HG03064 (cell line): Measurements from ENCODE around the gene ZNF629.

Experiments
- ATAC-seq: cut with Tn5 transposase; IDR thresholded peaks from one replicate; pipeline ENCODE4 v1.9.1; 2021; ENCODE audit warnings: low read depth; ENCODE audit not compliant: unreplicated experiment

Gene ZNF629

DNA sequence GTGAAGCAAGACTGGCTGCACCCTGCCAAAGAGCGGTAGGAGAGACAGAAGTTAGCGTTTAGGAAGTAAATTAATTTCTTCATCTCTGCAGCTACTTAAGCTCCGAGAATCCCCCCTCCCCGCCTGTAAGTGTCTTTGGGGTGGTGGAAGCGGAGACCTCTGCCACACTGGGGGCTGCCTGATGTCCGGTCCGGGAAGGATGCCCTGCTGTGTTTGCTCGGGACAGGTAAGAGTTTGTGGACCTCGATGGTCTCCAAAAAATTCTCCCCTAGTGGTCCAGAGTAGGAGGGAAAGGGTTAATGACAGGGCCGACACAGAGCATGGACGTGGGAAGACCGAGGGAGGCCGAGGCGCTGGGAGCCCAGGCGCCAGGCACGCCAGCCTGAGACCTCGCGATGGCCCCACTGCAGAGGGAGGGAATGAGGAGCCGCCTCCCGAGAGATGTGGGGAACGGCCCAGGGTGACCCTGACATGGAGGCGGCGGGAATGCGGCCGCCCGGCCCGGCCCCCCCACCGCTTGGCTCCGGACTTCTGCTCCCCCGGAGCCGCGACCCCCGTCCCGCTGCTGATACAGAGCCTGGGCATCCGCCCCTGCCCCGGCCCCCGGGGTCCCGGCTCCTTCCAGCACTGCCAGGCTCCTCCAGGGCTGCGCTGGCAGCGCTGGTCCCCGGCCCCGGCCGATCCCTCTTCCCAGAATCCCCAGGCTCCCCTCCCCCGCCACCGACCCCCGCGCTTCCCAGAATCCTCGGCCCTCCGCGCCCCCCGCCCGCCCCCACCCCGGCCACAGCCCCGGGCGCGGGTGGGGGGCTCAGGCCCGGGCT lies 680 bp downstream of the ZNF629 start:
- no peak for ATAC-seq

DNA sequence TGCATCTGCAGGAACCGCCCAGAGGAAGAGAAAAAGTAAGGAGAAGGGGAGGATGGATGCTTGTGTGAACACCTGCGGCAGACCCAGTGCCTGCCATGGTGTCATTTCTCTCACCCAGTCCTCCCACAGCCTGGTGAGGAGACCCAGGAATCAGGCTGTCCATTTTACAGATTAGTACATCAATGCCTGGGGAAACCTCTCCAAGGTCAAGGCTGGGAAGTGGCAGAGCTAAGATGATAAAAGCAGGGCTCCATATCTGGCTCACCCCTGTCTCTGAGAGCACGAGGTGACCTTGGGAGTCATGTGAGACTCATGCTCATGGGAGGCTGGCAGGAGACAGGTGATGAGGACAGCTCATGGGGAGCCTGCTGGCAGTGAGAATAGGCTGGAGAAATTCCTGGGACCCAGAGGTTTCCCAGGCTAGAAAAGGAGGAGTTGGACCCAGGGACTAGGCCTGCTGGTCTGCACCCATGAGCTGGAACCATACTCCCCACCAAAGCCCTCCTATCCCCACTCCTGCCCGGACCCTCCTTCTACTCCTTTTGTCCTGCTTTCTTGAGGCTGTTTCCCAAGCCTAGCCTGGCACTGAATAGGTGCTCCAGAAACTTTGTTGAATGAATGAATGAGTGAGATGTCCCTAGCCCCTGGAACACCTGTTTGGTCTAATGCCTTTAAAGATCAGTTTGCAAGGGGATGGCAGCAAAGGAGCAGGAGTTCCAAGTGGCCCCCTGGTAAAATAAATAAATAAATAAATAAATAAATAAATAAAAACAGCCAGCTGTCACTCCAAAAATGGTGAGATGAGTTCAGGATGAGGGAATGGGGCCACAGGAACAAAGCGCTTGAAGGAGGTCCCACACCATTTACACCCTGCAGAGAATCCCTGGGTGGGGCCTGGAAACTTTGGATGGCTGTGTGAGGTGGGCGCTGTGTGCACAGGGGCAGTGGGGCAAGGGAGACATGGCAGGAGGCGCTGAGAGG lies 1.6 kb downstream of the ZNF629 start:
- ATAC-seq: no peak

DNA sequence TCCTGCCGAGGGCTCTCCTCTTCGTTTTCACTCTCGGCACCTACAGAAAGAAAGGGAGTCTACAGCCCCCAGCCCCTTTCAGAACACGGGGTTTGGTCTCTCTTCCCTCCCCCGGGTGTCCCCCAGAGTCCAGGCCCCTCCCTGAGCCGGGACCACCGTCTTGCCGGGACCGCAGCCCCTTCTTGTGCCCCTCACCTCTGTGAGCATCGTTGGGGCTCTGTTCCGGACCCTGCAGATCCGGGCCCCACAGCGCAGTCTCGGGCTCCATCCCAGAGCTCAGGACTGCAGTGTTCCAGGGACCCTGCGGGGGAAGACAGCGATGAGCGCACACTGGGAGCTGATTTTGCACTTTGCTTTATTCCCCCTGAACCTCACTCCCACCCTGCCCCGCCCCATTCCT lies 2.8 kb downstream of the ZNF629 start:
- ATAC-seq: no peak

DNA sequence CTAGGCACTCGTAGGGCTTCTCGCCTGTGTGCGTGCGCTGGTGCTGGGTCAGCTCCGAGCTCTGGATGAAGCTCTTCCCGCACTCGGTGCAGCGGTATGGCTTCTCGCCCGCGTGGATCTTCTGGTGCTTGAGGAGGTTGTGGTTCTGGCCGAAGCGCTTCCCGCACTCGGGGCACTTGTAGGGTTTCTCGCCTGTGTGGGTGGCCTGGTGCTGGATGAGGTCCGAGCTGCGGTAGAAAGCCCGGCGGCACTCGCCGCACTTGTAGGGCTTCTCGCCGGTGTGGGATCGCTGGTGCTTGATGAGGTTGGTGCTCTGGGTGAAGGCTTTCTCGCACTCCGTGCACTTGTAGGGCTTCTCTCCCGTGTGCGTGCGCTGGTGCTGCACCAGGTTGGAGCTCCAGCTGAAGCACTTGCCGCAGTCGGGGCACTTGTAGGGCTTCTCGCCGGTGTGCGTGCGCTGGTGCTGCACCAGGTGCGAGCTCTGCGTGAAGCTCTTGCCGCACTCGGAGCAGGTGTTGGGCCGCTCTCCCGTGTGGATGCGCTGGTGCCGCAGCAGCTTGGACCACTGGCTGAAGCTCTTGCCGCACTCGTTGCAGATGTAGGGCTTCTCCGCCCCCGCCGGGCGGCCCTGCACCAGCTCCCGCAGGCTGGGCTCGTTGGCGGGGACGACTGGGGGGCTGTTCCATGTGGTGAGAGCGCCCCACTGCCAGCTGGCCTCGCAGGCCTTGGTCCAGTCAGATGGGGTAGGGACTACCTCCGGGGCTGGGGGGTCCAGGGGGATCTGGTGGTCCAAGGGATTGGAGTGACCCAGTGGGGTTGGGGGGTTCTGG lies 3.5 kb downstream of the ZNF629 start:
- ATAC-seq: no peak

DNA sequence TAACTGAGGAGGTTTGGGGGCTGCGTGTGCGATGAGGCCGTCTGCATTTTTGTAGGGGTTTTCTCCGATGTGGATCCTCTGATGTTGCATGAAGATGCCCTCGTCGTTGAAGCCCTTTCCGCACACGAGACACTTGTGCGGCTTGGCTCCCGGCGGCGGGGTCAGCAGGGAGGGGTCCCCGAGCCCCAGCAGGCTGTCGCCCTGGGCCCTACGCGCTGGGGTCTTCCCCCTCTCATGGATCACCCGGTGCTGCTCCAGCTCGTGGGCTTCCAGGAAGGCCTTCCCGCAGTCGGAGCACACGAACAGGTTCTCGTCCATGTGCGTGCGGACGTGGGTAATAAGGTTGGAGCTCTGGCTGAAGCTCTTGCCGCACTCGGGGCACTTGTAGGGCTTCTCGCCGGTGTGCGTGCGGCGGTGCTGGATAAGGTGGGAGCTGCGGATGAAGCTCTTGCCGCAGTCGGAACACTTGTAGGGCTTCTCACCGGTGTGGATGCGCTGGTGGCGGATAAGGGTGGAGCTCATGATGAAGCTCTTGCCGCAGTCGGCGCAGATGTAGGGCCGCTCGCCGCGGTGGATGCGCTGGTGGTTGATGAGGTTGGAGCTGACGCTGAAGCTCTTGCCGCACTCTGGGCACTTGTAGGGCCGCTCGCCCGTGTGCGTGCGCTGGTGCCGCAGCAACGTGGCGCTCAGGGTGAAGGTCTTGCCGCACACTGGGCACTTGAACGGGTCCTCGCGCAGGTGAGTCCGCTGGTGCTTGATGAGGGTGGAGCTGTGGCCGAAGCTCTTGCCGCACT lies 4.3 kb downstream of the ZNF629 start:
- ATAC-seq: no peak

DNA sequence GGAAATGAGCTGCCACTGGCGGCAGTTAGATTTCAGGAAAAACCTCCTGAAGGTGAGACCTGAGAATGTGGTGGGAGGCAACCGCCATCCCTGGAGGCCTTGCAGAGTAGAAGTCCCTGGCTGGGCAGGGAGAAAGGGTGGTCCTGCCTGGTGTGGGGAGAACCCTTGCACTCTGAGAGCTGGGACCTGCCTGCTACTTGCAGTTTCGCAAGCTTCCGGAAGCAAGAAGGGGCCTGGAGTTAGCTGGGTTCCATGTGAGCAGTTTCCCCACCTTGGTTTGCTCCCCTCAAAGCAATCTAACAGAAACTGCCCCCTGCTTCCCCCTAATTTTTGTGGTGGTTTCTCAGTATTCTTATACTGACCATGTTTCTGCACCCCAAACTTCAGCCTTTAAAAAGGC lies 6.5 kb downstream of the ZNF629 start:
- ATAC-seq: no peak

DNA sequence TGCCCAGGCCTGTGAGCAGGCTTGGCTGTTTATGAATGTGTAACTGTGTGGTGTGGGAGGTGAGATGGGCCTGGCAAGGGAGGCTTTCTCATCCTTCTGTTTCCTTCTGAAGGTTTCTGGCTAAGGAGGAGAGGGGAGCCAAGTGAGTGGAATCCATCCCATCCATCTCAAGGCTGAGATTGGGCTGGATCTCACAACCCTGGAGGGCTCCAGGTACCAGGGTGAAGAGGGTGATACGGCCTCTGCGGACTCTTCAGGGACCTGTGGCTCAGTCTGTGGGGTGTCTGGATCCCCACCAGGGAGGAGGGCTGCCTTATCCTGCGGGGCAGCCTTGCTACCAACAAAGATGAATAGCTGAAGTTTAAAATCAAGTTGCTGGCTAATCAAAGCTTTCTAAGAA lies 7.0 kb downstream of the ZNF629 start:
- no peak for ATAC-seq

DNA sequence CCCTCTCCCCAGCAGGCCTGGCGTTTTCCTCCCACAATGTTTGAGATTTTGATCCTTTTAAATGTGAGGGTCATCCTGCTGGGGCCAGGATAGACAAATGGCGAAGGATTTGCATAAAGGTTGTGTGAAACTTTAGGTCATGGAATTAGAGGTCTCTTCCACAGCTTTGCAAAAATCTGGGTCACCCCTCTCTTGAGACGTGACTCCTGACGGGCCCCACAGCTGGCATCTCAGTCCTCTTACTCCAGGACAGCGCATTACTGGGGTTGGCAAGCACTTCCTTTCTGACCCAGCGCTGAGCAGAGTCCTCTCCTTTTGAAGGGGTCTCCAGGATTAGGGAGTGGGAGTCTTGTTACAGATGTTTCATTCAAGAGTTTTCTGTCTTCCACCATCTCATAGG lies 7.4 kb downstream of the ZNF629 start:
- no peak for ATAC-seq

DNA sequence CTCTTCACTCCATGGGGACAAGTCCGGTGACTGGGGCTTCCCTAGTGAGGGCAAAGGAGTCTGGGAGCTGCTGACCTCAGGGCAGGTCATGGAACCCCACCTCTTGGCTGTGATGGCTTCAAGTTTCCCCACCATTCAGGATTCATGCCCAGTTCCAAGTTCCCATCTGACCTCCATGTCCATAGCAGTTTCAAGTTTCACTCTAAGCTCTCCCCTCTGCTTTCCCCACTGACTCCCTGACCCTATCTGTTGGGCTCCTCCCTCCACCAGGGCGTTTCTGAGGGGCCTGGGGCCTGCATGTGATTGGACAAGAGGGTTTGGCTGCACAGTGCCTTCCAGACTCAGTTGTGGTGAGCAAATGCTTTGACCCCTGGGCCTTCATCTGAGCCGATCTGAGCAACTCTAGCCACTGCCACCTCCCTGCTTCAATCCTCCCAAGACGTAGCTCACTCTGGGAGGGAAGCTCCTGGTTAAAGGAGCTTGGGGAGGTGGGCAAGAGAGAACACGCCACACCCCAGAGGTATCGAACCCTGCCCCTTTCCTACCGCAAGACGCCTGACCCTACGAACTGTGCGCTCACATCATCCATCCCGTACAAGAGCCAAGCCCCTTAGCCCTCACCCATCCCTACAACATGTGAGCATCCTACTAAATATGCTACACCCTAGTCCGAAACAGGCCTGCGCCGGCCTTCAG lies 8.3 kb downstream of the ZNF629 start:
- ATAC-seq: no peak

DNA sequence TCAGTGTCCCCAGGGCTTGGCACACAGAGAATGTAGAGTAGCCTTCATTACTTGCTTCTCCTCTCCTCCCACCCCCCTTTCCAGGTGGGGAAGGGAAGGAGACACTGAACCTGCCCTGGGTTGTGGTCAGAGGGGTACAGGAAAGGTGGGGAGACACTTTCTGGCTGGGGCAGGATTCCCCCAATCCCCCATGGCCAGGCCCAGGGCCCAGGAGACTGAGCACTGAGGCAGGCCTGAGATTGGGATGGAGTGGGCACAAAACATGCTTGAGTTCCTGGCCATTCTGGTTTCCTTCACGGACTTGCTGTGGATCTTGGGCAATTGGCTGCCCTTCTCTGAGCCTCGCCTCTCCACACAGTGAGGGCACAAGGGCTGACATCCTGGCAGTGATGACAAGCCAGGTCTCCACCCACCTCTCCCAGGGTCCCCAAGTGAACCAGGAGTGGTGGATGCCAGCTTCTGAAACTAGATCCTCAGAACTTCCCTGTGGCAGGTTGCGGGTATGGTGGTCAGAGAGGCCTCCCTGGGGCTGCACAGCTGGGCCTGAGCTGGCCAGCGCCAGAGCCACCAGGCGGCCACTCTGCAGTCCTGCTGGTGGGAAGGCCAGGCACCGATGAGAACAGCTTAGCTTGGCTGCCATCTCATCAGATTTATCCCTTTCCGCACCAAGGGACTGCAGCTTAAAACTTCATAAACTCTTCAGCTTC lies 9.3 kb downstream of the ZNF629 start:
- no peak for ATAC-seq

DNA sequence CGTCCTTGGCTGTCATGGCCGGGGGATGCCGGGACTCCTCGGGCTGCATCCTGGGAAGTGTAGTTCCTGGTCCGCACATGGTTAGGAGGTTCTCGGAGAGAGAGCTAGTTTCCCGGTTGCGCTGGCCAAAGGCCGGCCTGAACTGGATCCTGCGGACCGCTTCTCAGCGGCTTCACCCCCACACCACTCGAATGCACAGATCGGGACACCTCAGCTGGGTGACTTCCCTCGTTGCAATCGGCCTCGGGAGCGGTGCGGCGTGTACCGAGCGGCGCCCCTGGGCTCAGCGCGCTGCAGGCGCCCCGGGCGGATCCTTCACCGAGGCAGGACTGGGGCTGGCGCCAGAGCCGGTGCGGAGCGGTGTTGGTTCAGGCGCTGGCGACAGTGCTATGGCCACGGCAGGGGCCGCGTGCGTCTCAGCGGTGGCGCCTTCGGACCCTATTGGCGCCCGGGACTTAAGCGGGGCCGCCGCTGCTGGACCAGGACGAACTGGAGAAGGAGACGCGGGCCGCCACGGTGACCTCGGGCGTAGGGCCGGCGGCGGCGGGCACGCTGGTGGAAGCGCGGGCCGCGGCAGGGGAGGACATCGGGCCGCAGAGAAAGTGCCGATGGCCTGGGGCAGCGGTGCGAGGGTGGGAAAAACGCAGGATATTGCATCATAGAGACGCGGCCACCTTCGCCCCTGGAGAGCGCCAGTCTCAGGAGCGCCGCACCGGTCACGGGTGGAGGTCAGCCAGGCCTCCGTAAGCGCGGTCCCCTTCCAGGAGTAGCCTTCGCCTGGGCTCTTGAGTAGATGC lies 11.4 kb downstream of the ZNF629 start:
- ATAC-seq: no peak

DNA sequence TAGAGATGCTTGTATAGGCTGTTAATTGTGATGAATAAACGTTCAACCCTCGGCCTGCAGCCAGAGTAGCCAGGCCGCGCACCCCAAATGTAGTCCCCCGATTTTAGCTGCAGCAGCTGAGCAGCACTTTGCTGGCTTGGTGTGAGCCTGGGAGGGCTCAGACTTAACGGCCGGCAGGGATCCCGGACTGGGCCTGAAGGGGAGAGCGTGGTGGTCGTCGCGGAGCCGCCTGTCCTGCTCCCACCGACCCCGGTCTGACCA lies 11.9 kb downstream of the ZNF629 start:
- no peak for ATAC-seq

DNA sequence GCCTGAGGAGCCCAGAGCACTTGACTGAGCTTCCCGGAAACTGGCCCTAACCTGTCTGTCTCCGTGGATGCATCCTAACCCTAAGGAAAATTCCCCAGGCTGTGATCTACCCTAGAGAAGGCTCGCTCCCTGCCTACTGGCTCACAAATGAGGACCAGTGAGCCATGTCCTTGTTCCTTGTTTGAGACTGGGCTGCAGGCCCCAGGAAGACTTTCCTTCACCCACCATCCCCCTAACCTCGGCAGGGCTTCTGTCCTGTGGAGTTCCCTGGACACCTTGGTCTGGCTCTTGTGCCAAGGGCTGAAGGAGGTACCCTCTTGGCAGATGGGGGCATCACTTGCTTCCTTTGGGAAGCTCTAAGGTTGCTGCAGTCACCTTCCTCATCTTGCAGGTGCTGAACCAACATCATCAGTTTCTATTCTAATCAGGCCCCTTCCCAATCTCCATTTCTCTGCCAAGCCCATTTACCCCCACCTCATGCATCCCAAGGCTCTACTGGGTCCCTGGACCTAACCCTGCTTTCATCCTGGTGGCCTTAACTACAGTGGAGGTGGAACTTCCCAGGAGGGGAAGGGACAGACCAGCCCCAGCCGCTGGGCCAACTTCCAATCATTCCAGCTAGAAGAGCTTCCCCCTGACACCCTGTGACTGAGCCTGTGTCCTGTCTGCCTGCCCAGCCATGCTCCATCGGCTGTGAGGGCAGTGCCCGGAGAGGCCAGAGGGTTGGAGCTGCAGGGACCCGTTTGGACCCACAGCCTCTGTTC lies 12.5 kb downstream of the ZNF629 start:
- no peak for ATAC-seq

DNA sequence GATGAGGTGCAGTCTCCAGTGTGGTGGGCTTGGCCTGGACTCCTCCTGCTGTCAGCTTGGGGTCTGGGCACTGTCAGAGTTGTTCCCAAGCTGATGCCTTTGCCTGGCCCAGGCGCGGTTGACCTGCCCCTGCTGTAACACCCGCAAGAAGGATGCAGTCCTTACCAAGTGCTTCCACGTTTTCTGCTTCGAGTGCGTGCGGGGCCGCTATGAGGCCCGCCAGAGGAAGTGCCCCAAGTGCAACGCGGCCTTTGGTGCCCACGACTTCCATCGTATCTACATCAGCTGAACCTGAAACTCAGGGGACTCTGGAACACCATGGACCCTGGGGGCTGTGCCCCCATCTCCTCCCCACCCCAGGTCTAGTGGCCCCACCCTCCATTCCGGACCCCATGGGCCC lies 13.2 kb downstream of the ZNF629 start:
- no peak for ATAC-seq

DNA sequence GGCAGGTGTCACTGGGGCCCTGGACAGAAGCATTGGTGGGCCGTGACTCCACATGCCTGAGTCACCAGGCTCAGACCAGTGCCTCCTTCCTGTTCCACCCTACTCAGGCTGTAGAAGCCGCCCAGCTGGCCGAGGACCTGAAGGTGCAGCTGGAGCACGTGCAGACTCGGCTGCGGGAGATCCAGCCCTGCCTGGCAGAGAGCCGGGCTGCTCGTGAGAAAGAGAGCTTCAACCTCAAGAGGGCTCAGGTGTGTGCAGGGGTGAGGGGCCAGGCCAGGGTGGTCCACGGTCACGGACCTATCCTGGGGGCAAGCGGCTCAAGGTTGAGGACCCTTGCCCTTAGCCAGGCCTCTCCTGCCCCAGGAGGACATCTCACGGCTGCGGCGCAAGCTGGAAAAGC lies 15.3 kb downstream of the ZNF629 start:
- ATAC-seq: no peak

DNA sequence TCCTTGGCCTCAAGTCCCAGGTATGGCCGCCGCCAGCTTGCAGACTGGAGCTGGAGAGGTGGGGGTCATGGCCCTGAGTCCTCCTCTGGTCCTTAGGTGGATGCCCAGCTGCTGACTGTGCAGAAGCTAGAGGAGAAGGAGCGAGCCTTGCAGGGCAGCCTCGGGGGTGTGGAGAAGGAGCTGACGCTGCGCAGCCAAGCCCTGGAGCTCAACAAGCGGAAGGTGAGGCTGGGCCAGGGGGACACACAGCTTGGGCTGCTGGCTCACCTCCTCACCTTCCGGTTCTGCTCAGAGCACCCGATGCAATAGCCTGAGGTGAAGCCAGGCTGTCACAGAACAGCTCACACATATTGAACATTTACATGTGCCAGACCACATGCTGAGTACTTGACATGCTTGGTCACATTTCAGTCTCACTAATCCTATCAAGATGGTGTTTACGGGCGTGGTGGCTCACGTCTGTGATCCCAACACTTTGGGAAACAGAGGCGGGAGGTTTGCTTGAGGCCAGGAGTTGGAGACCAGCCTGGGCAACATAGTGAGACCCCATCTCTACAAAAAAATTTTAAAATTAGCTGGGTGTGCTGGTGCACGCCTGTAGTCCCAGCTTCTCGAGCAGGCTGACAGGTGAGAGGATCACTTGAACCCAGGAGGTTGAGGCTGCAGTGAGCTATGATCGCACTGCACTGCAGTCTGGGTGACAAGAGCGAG lies 17.5 kb downstream of the ZNF629 start:
- no peak for ATAC-seq

DNA sequence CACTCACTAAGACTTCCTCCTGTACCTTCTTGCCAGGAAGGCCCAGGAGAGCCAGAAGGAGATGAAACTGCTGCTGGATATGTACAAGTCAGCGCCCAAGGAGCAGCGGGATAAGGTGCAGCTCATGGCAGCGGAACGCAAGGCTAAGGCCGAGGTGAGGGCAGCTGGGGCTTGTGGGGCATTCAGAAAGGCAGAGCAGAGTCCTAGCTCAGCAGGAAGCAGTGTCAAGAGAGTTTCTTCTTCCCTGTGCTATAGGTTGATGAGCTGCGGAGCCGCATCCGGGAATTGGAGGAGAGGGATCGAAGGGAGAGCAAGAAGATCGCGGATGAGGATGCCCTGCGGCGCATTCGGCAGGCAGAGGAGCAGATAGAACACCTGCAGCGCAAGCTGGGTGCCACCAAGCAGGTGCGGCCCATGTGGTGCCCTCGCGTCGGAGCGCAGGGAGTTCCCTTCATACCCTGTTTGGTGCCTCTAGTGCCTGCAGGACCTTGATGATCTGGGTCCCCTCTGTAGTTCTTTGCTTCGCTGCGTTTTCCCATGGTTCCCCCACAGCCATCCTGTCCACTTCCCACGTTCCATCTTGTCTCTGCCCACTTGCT lies 18.3 kb downstream of the ZNF629 start:
- no peak for ATAC-seq
